IPS-20b (cell line): ENCODE results near the gene MAP7.

ENCODE experiments used
- H3K27ac ChIP-seq: one replicate; pipeline ENCODE4 v1.5.1; 2013; ENCODE audit warnings: low read length
- H3K27me3 ChIP-seq: 2 replicates; pipeline ENCODE4 v1.6.1; 2013; ENCODE audit warnings: mild to moderate bottlenecking, low read length, inconsistent platforms; ENCODE audit not compliant: insufficient read depth
- H3K36me3 ChIP-seq: 2 replicates; pipeline ENCODE4 v1.6.1; 2013; ENCODE audit warnings: low read depth, mild to moderate bottlenecking, inconsistent platforms, low read length, moderate library complexity; ENCODE audit not compliant: insufficient read depth
- H3K4me1 ChIP-seq: 2 replicates; pipeline ENCODE4 v1.6.1; 2013; ENCODE audit warnings: mild to moderate bottlenecking, control low read depth, inconsistent platforms, low read length, moderate library complexity; ENCODE audit not compliant: insufficient read depth
- H3K4me3 ChIP-seq: 2 replicates; pipeline ENCODE4 v1.5.1; 2013; ENCODE audit warnings: mild to moderate bottlenecking, low read length, inconsistent platforms
- H3K9ac ChIP-seq: 2 replicates; pipeline ENCODE4 v1.6.1; 2013; ENCODE audit warnings: low read depth, mild to moderate bottlenecking, inconsistent platforms, low read length, moderate library complexity
- H3K9me3 ChIP-seq: 2 replicates; pipeline ENCODE4 v1.6.1; 2013; ENCODE audit warnings: mild to moderate bottlenecking, low read depth, low read length, inconsistent platforms; ENCODE audit not compliant: insufficient read depth

Gene MAP7

GRCh38 chr6:136343275-136343674, 206.9 kb downstream of the MAP7 start:
- peaks cover 20% of the 10 kb centered on the region for H3K36me3 ChIP-seq

GRCh38 chr6:136341967-136342366, 208.3 kb downstream of the MAP7 start:
- peaks cover 17% of the 10 kb centered on the region for H3K36me3 ChIP-seq
- H3K9me3 ChIP-seq = no peaks in the 10 kb centered on the region
- no peak overlapping the region for H3K27ac ChIP-seq
- H3K27me3 ChIP-seq = no peaks in the 10 kb centered on the region
- no peak overlapping the region for H3K9ac ChIP-seq
- H3K4me1 ChIP-seq = no peaks in the 10 kb centered on the region
- H3K4me3 ChIP-seq = no peak overlapping the region

More at GRCh38 chr6:136343275-136343674, 206.9 kb downstream of the MAP7 start:
- Histone ChIP-seq H3K4me1 (no peaks in the 10 kb centered on the region), H3K27me3 (no peaks in the 10 kb centered on the region), H3K27ac (no peak overlapping the region), H3K9me3 (no peaks in the 10 kb centered on the region), H3K9ac (no peak overlapping the region), H3K4me3 (no peak overlapping the region)

- Histone ChIP-seq H3K4me1 (no peaks in the 10 kb centered on the region), H3K9me3 (no peaks in the 10 kb centered on the region), H3K9ac (no peak overlapping the region), H3K36me3 (peaks cover 17% of the 10 kb centered on the region), H3K27me3 (no peaks in the 10 kb centered on the region), H3K4me3 (no peak overlapping the region), H3K27ac (no peak overlapping the region)
These were observed 208.9 kb downstream of the MAP7 start for GRCh38 chr6:136341367-136341766.

- no peaks in the 10 kb centered on the region; the same call in 1 of the 2 replicates for H3K36me3 ChIP-seq
- no peak overlapping the region for H3K4me3 ChIP-seq
- H3K9me3 ChIP-seq = no peaks in the 10 kb centered on the region
- no peaks in the 10 kb centered on the region for H3K27me3 ChIP-seq
- no peak overlapping the region for H3K9ac ChIP-seq
- no peaks in the 10 kb centered on the region for H3K4me1 ChIP-seq
- H3K27ac ChIP-seq = no peak overlapping the region
These were observed 211.7 kb downstream of the MAP7 start for GRCh38 chr6:136338486-136338885.

GRCh38 chr6:136337606-136338005, 212.6 kb downstream of the MAP7 start:
- Histone ChIP-seq H3K36me3 (no peaks in the 10 kb centered on the region), H3K27ac (no peak overlapping the region), H3K4me3 (no peak overlapping the region), H3K4me1 (no peaks in the 10 kb centered on the region), H3K9me3 (no peaks in the 10 kb centered on the region), H3K9ac (no peak overlapping the region), H3K27me3 (no peaks in the 10 kb centered on the region)

- Histone ChIP-seq H3K36me3 (no peaks in the 10 kb centered on the region), H3K4me1 (no peaks in the 10 kb centered on the region), H3K27ac (no peak overlapping the region), H3K9me3 (no peaks in the 10 kb centered on the region), H3K9ac (no peak overlapping the region), H3K27me3 (no peaks in the 10 kb centered on the region), H3K4me3 (no peak overlapping the region)
These were observed 213.1 kb downstream of the MAP7 start for GRCh38 chr6:136337121-136337520.

- Histone ChIP-seq H3K9me3 (no peaks in the 10 kb centered on the region), H3K36me3 (no peaks in the 10 kb centered on the region), H3K4me3 (no peak overlapping the region), H3K4me1 (no peaks in the 10 kb centered on the region), H3K27ac (no peak overlapping the region), H3K9ac (no peak overlapping the region), H3K27me3 (no peaks in the 10 kb centered on the region)
These were observed 214.4 kb downstream of the MAP7 start for GRCh38 chr6:136335736-136336363.

- no peaks in the 10 kb centered on the region for H3K9me3 ChIP-seq
- H3K4me1 ChIP-seq = no peaks in the 10 kb centered on the region
- no peak overlapping the region for H3K4me3 ChIP-seq
- H3K27me3 ChIP-seq = no peaks in the 10 kb centered on the region
- no peak overlapping the region for H3K27ac ChIP-seq
- no peak overlapping the region for H3K9ac ChIP-seq
- no peaks in the 10 kb centered on the region for H3K36me3 ChIP-seq
These were observed 215.4 kb downstream of the MAP7 start for GRCh38 chr6:136334853-136335252.

GRCh38 chr6:136334465-136334846, 215.8 kb downstream of the MAP7 start:
- Histone ChIP-seq H3K4me3 (no peak overlapping the region), H3K9ac (no peak overlapping the region), H3K27me3 (no peaks in the 10 kb centered on the region), H3K9me3 (no peaks in the 10 kb centered on the region), H3K36me3 (no peaks in the 10 kb centered on the region), H3K27ac (no peak overlapping the region), H3K4me1 (no peaks in the 10 kb centered on the region)

GRCh38 chr6:136333824-136334464, 216.3 kb downstream of the MAP7 start:
- no peaks in the 10 kb centered on the region for H3K4me1 ChIP-seq
- H3K36me3 ChIP-seq = no peaks in the 10 kb centered on the region
- H3K27ac ChIP-seq = no peak overlapping the region
- H3K4me3 ChIP-seq = no peak overlapping the region
- H3K9me3 ChIP-seq = no peaks in the 10 kb centered on the region
- H3K9ac ChIP-seq = no peak overlapping the region
- no peaks in the 10 kb centered on the region for H3K27me3 ChIP-seq

- H3K36me3 ChIP-seq = no peaks in the 10 kb centered on the region
- no peaks in the 10 kb centered on the region for H3K9me3 ChIP-seq
- H3K9ac ChIP-seq = no peak overlapping the region
- H3K27me3 ChIP-seq = no peaks in the 10 kb centered on the region
- no peak overlapping the region for H3K4me3 ChIP-seq
- no peak overlapping the region for H3K27ac ChIP-seq
- H3K4me1 ChIP-seq = no peaks in the 10 kb centered on the region
These were observed 218.8 kb downstream of the MAP7 start for GRCh38 chr6:136331461-136331860.

GRCh38 chr6:136330634-136331033, 219.6 kb downstream of the MAP7 start:
- no peaks in the 10 kb centered on the region for H3K9me3 ChIP-seq
- no peaks in the 10 kb centered on the region for H3K36me3 ChIP-seq

More at GRCh38 chr6:136330634-136331033, 219.6 kb downstream of the MAP7 start:
- Histone ChIP-seq H3K4me1 (no peaks in the 10 kb centered on the region), H3K27ac (no peak overlapping the region), H3K4me3 (no peak overlapping the region), H3K9ac (no peak overlapping the region), H3K27me3 (no peaks in the 10 kb centered on the region)
